Measurements from ENCODE around the gene SLC26A9.

The SLC26A9 gene

DNA sequence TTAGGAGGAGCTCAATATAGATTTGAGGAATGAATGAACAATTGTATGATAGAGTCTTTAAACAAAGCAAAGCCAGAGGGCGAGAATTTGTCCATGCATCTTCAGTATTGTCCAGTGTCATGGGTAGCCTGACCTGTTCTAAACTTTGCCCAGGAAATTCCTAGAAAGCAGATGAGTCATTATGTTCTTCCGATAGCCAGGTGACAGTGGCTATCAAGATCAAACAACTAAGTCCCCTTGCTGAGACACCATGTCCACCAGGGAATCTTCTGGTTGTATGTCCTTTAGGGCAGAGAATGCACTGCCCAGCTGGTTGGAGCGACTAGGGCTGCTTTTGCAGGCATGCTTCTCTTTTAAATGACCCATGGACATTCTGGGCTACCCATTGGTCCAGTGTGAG lies 1.8 kb upstream of the SLC26A9 start:
- DNase-seq = no peak

DNA sequence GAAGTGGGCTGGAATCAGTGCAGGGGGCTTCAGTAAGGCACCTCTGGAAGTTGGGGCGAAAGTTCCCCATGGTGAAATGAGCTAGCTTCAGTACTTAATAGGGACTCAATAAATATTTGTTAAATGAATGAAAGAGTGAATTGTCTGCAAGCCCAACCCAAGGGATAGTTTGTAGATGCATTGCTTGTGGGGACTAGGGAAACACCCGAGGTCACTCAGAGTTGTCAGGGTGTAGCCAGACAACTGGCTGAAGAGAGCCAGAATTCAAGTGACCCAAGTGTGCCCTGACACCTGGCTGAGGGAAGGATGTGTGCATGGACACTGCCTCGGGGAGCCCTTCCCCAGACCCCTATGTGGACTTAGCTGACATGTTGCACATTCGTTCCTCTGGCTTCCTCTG lies 1.3 kb upstream of the SLC26A9 start:
- no peak for DNase-seq

DNA sequence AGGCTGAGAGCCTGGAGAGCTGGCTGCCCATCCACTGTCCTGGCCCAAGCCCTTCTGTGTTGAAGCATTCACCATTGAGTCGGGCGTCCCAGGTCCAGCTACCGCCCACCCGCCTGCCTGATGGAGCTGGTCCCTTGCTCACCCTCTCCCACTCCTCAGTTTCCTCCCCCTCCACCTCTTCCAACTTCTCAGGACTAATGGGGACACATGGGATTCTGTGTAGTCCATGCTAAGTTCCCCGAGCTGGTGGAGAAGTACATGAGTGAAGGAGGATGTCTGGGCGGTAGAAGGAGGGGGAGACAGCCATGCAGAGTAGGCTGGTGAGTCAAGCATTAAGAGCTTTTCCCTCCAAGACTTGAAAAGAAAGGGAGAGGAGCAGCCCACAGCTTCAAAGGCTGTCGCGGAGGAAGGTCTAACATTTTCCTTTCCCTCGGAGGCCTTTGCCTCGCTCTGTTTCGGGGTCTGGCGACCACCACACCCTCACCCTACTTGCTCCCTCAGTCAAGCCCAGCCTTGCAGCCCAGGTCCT lies 561 bp downstream of the SLC26A9 start:
- DNase-seq = no peak

DNA sequence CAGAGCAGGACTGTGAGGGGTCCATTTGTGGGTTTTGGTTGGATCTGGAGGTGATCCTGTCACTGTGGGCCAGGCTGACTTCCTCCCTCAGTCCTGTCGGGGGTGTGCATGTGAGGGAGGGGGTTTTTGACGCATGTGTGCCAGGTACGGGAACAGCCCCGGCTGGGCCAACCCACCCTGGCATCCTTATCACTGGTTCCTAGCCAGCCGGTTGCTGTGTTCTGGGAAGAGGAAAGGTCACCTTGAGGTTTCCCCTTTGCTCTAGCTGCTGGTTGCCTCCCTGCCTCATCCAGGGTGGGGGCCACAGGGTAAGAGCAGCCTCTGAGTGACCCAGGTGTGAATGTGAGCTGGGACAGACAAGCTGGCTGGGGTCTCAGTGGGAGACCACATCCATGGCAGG lies 2.5 kb downstream of the SLC26A9 start:
- DNase-seq = no peak

DNA sequence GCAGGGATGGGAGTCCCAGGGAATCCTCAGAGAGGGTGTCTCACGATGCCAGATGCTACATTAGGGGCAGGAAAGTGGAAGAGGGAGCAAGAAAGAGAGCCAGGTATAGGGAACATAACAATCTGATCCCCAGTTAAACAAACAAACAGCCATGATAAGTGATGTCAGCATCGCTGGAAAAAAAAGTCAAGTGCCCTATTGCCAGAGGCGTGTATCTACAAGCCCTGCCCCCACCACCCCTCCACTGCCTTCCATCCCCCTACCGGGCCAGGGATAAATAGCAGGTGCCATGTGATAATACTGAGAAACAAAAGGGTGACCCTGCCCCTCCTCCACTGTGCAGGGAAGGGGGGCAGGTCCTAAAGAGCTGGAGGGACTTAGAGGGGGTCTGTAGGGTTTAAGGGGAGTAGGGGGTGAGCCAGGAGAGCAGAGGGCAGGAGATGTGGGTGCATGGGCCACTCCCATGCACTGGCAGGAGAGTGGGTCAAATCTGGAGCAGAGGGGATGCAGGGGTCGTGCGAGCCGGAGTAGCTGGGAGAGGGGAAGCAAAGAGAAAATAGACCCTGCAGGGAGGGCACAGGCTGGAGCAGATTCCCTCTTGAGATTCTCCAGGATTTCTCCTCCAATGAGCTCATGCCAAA lies 3.4 kb downstream of the SLC26A9 start:
- peak; percentile 13 for DNase-seq

DNA sequence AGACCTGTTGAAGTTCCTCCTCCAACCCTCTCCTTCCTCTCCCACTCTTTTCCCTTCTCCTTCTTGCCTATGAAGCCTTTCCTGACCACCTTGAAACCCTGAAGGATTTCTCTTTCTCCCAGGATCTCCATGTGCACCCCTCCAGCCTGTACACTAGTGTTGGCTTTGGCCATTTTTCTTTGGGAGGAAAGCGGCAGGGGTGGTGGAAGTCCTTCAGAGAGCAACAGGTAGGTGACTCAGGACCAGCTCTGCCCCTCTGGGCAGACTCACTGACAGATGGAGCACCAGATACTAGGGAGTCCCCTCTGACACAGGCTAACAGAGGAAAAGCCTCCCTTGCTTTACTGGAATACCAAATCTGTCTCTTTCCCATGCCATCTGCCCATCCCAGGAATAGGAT lies 4.6 kb downstream of the SLC26A9 start:
- DNase-seq = peak; percentile 34

DNA sequence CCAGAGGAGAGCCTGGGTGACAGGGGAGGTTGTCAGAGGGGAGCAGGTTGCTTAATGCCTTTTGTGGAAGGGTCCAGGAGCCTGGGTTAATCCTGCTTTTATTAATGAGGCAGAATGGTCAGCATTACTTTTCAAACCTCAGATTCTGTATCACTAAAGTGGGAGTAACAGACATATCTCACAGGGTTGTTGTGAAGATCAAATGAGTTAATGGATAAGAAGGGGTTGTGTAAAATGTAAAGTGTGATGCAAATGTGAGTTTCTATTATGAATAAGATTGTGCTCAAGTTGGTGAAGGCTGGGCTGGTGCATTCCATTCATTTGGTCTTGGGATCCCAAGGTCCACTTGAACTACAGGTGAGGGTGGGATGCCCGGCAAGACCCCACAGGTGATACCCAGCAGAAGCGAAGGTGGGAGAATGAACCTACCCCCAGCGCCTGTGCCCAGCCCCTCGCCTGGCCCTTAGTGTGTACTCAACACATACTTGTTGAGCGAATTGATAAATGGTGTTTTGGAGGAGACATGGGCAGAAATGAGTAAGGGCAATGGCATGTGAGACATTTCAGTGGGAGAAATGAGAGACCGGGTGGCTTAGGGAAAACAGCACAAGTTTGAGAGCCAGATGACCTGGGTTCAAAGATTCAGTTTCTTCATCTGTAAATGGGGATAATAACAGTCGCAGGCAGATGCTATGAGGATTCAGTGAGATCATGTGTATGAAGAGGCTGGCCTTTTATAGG lies 6.2 kb downstream of the SLC26A9 start:
- no peak for DNase-seq

DNA sequence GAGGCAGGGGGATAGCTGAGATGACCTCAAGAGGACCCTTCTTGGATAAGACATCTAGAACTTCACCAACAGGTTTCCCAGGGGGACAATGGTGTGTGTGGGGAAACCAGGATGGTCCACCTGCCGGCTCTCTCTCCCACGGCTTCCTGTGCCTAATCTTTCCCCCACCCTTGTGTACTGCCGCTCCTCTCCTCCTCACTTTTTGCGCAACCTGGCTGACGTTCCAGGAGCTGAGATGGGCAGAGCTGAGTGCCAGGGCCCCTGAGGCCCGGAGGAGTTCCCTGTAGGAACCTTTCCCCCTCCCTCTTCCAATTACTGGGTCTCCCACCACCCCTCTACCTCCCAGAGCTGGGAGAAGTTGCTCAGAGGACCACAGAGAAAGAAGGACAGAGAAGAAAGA lies 6.9 kb downstream of the SLC26A9 start:
- DNase-seq = no peak

DNA sequence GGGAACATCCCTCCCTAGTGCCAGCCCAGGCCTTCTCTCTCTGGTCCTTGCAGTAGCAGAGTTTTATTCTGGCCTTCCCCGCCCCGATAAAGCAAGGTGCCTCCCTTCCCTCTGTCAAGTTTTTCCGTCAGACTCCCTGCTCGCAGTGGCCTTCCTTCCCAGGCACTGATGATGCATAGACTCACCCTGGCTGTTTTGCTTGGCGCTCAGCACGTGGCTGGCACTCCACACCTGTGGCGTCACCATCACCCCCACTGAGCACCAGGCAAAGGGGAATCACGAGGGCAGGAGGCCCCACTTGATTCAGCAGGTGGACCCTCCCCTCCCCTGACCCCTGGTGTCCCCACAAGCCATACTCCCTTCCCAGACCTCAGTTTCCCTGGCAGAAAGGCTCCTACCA lies 7.4 kb downstream of the SLC26A9 start:
- no peak for DNase-seq

DNA sequence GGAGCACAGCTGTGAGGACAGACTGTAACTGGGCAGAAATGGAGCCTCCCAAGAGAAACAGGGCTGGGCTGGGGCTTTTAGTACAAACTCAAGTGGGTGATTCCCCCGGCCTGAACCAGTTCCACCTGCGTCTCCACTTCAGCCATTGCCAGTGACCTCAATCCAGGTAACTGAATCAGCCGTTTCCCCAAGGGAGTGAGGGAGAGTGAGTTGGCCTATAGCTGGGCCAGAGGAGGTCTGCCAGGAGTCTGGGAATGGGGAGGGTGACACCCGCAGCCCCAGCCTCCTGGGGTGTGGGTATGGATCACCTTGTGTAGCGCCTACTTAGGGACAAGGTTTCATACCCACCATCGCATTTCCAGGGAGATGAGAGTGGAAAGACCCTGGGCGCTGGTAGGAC lies 8.5 kb downstream of the SLC26A9 start:
- DNase-seq = no peak

DNA sequence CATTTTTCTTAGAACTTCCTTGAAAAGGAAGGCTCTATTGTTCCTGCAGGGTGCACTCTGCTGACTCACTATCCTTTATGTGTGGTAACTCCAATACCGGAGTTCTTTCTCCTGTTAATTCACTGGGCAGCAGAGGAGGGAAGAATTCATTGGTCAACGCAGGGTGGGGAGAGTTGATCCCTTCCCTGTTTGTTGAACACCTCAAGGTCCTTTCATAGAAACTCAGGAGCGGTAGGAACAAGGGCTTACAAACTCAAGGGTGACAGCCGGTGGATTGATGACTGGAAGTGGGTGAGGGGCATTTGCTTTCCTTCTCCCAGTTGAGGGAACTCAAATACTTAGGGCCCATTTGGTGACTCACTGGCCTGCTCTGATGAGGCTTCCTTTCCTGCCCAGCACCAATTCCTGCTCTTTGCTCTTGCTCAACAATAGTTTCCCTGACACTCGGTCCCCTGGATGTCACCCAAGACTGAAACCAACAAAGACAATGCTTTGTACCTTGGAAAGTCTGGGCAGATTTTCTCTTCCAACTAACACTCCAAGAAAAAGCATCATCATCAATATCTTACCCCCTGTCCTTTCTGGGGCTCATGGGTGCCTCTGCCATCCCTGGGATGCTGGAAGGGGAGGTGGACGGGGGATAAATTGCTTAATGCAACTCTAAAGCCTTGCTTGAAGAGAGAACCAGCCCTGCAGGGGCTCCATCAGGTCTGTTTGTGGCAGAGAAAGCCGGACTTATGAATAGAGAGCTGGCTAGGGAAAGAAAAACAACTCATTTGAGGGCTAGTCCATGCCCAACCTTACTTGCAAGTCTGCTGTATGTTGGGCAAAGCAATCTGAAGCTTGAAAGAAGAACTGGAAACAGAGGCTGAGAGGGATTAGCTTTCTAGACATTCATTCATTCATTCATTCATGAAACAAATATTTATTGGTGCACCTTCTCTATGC lies 9.3 kb downstream of the SLC26A9 start:
- no peak for DNase-seq

DNA sequence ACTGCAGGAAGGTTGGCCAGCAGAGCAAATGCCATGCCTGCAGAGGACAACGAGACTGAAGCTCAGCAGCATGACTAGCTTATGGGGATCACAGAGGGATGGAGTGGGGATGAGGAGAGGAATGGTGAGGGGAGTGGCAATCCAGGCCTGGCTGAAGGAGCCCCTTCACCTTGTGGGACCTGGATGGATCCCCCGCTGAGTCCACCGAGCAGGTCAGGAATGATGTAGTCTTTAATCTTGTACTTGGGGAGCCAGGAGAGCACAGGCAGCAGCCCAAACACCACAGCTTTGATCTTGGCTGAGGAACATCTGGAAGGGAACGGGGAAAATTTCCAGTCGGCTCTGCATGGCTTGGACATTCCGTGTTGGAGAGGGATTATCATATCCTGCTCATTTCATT lies 10.5 kb downstream of the SLC26A9 start:
- no peak for DNase-seq

DNA sequence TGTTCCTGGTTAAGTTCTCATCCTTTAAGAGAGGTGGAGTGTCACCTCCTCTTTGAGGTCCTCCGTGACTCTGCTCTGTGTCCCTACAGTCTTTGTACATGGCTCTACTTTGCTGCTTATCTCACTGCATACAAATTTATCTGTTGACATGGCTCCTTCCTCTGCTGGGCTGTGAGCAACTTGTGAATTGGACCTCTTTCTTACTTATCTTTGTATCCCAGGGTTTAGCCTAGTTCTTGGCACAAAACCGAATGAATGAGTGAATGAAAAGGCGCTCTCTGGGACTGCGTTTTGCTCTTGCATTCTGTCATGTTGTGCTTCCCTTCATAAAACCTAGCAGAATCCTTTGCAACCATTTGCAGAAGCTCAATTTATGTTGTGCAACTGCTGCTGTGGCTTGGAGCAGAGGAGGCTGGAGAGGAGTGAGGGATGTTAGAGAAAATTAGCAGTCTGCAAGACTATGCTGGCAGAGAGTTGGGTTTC lies 12.4 kb downstream of the SLC26A9 start:
- DNase-seq = no peak

DNA sequence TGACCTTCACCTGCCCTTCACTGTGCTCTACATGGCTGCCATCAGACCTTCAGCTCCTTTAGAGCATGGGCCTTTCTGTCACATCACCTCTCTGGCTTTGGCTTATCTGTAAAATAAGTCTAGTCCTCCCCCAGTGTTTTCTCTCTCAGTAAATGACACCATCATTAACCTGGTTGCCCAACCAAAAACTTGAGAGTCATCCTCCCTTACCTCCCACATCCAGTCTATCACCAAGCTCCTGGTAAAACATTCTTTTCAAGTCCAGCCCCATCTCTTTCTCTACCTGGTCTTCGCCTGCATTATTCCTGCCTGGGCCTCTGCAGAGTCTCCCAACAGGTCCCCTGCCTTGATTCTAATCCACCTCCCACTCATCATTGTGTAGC lies 13.1 kb downstream of the SLC26A9 start:
- DNase-seq = no peak

DNA sequence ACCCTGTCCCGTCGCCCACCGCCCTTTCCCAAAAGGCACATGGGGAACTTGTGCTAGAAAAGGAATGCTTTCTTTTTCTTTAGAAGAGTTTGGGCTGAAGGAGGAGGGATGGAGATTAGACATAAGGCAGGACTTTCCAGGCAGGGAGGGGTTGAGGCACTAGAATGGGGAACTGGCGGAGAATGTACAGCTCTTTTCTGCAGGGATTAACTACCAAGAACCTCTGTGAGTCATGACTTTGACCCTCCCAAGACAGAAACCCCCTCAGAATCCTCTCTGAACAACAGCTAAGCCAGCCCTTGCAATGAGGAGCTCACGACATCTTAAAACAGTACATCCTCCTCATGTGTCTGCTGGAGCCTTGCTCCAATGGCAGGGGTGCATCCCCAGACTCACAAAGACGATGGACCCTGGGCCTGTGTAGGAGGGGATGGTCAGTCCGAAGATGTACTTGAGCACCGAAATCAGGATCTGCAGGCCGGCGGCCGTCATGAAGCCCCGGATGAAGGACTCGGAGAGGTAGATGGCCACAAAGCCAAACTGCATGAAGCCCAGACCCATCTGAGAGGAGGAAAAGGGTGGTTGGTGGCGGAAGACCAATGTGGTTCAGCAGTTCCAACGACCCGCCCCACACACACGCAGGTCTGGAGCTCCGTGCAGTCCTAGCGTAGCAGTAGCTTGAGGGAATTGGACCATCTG lies 13.6 kb downstream of the SLC26A9 start:
- no peak for DNase-seq

DNA sequence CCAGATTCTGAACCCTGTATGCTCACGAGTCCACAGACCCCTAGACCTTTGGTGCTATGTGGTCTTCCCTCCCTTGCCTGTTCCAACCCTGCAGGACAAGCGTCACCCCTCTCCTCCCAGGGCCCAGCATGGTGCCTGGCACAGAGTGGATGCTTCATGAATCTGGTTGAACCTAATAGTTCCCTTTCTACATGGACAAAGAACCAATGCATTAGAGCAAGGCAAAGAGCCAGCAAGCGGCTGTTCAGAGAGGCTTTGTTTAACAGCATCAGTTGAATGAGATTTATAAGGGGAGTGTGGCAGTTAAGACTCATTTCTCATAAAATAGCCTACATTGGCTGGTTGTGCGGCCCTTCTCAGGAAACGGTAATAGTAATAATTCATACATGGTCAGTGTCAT lies 14.9 kb downstream of the SLC26A9 start:
- DNase-seq = no peak

DNA sequence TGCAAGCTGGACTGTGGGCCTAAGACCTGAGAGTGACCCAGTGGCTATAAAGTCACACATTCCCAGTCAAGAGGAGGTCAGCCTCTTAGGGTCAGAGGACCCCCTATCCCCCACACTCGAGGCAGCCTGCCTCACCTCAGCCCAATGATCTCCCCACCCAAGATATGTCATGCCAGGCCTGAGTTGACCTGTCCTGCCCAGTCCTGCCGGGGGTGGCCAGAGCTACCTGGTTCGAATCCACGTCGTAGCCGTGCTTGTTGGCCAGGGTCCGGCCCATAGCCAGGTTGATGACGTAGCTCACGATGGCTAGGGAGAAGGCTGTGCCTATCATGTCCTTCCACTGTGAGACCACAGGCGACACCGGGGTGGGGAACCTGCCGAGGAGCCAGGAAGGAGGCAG lies 15.6 kb downstream of the SLC26A9 start:
- no peak for DNase-seq

DNA sequence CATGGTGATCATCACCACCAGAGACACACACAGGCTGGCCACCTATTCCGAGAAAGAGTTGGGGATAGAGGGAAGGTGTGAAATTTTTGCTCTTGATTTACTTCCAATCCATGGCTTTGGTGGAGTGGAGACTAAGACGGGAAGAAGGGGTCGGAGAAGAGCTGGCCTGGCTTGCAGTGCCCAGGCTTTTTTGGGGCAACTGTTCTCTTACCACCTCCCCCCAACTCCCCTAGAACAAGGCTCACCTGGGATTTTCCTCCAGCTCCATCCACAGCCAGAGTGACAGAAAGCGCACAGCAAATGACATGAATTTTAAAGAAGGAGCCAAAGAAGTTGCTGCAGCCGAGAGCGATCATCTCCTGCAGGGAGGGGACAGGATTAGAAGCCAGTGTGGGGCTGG lies 16.0 kb downstream of the SLC26A9 start:
- no peak for DNase-seq

DNA sequence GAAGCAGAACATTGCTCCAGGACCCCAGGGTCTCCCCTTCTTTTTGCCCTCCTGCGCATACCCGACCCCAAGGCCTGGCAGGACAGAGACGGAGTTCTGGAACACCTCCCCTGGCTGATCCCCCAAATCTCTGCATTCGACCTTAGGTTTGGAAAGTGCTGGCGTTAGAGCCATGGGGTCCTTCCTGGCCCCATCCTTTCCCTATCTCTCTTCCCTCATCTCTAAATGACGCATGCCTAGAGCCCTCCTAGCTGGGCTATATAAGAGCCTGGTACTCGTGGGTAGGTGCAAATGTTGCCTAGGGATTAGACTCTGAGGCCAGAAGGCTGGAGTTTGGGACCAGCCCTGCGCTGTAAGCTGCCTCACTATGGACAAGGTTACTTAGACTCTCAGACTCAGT lies 16.6 kb downstream of the SLC26A9 start:
- DNase-seq = no peak

DNA sequence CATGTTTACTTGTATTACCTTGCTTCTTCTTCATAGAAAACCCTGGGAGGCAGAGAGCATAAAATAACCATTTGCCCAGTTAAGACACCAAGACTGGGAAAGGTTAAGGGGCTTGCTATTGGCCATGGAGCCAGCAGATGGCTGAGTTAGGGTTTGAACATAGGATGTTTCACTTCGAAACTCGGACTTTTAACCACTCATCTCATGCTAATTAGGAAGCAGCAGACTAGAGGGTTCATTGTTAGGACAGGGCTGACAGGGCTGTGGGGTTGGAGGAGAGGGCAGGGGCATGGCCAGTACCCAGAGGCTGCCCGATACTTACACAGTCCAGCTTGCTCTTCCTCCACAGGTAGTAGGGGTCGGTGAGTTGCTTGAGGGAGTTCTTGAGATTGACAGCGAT lies 17.0 kb downstream of the SLC26A9 start:
- DNase-seq = no peak

DNA sequence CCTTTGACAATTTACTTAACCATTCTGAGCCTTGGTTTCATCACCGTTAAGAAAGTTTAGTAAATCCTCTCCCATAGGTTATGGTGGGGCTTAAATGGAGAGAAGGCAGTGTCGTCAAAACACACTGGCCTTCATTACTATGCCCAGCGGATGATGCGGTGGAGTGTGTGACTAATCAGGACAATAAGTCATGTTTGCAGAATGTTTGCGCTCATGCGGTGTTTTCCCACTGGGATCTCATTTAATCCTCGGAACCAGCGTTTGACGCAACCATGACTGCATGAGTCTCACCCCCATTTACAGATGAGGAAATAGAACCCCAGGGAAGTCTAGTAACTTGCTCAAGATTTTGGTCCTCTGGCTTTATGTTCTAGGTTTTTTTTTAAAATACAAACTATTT lies 17.5 kb downstream of the SLC26A9 start:
- no peak for DNase-seq

DNA sequence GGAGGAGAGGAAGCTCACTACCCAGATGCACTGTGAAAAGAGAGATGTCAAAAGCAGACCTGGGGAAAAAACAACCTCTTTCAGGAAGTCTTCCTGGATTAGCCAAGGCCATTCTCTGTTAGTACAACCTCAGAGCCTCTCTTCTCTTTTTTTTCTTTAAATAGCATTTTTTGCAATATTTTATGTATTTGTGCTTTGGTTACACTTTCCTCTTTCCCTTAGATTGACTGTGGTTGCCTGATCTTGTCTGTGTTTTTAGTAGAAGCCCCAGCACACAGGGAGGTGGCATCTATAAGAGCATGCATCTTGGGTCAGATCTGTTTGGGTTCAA lies 18.8 kb downstream of the SLC26A9 start:
- DNase-seq = no peak
